ENCODE results near the gene VAPB.

The VAPB gene

GRCh38 chr20:58378704-58379103 is 10.3 kb upstream of the VAPB start:
- DNase-seq (ENCODE audit: low spot score), result no peak

DNA sequence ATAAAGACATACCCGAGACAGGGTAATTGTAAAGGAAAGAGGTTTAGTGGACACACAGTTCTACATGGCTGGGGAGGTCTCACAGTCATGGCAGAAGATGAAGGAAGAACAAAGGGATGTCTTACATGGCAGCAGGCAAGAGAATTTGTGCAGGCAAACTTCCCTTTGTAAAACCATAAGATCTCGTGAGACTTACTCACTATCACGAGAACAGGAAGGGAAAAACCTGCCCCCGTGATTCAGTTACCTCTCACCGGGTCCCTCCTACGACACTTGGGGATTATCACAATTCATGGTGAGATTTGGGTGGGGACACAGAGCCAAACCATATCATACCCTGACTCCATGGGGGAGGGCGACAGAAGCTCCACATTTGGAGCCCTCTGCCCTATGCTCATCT is 7.4 kb upstream of the VAPB start:
- DNase-seq (ENCODE audit: low spot score), result no peak

- DNase-seq (ENCODE audit: low spot score), result no peak
These were observed 6.9 kb upstream of the VAPB start for GRCh38 chr20:58382096-58382495.

GRCh38 chr20:58384821-58385220 is 4.2 kb upstream of the VAPB start:
- DNase-seq (ENCODE audit: low spot score), result no peak

DNA sequence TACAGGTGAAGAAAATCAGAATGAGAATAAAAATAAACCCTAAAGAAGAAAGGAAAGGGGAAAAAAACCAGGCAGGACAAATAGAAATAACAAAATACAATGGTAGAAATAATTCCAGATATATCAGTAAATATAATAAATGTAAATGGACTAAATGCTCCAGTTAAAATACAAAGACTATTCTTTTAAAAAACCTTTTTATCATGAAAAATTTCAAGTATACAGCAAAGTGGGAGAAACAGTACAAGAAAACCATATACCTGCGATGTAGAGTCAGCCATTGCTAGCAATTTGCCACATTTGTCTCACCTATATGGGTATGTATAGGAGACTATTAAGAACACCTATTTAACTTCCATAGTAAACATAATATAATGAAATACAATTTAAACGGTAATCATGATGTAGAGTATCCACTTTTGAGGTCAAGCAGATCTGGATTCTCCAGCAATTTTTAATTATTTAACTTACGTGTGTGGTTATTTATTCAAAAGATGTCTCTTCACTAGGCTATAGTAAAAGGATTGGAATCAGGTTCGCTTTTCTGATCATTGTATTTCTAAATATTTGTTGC is 914 bp upstream of the VAPB start:
- no peak for DNase-seq (ENCODE audit: low spot score)

DNA sequence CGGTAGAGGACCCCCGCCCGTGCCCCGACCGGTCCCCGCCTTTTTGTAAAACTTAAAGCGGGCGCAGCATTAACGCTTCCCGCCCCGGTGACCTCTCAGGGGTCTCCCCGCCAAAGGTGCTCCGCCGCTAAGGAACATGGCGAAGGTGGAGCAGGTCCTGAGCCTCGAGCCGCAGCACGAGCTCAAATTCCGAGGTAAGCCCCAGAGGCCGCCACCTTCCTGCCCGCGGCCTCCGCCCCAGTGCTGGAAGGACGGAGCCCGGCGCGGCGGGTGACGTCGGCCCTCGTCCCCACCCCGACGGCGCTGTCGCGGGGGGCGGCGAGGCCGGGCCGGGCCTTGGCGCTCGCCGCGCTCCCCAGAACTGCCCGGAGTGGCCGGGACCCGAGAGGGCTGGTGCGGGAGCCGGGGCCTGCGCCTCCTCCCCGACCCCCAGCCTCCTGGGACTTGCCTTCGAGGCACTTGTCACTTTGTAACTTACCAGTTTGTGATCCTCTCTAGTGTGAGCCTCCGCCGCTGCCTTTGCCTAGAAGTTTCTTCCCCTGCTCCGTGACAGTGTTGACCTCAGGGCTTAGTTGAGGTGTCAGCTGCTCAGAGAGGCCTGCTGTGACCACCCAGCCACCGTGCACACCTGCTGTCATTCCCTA is 417 bp downstream of the VAPB start:
- peak; percentile 29 for DNase-seq (ENCODE audit: low spot score)

DNA sequence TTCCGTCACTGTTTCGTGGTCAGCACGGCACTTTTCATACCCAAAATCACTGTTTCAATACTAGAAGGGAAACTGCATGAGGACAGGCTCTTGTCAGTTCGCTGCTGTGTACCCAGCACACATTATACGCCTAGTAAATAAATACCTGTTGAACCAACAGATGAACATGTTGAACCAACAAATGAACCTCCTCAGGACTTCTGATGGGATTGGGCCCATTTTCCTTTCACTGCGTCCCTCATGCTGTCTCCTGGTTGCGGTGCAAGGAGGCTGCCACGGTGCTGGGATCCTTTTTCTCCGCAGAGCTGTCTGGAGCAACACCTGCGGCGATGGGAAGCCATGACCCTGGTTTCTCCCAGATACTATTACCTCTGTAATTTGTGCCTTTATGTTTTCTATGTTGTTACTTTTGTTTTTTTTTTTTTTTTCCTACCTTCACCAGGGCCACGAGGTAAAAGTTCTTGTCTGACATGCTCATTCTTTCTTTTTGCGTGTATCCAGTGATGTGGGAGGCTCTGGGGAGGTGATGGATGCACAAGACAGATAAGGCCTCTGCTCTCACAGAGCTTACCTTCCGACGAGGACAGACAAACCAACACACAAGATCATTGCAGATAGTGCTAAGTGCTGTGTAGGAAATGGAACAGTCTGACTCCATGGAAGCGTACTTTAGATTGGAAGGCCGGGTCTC is 1.1 kb downstream of the VAPB start:
- DNase-seq (ENCODE audit: low spot score), result no peak

GRCh38 chr20:58390659-58391035 is 1.6 kb downstream of the VAPB start:
- no peak for DNase-seq (ENCODE audit: low spot score)

GRCh38 chr20:58392286-58392685 is 3.3 kb downstream of the VAPB start:
- no peak for DNase-seq (ENCODE audit: low spot score)

- DNase-seq (ENCODE audit: low spot score), result no peak
These were observed 4.3 kb downstream of the VAPB start for GRCh38 chr20:58393299-58393698.

DNA sequence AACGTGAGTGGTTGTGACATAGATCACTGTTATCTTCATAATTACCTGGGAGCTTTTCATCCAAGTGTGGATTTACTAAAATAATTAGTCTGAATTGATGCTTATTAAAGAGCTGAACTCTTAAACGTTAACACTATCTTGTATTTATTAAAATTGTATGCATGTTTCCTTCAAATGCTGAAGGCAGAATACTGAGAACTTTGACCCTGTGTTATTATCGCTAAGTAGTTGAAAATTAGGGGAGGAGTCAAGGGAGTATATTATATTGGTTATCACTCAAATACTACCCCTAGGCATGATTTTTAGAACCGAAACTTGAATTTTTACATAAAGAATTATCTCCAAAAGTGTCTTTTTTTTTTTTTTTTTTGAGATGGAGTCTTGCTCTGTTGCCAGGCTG is 5.8 kb downstream of the VAPB start:
- DNase-seq (ENCODE audit: low spot score), result no peak

DNA sequence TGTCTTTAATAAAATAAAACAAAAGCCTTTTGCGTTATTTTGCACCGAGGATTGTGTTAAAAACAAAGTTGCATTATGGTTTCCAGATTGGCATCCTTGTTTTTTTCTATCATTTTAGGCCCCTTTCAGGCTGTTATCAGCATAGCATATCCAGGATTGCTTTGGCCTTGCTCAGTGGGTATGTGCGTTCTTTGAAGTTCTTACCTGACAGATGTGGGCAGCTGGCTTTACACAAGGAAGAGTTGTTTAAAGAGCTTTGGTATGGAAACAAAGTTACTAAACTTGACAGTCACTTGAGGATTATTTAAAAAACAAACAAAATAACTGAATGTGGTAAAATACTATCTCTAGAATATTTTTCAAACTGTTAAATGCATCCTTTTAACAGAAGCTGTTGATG is 6.6 kb downstream of the VAPB start:
- no peak for DNase-seq (ENCODE audit: low spot score)

DNA sequence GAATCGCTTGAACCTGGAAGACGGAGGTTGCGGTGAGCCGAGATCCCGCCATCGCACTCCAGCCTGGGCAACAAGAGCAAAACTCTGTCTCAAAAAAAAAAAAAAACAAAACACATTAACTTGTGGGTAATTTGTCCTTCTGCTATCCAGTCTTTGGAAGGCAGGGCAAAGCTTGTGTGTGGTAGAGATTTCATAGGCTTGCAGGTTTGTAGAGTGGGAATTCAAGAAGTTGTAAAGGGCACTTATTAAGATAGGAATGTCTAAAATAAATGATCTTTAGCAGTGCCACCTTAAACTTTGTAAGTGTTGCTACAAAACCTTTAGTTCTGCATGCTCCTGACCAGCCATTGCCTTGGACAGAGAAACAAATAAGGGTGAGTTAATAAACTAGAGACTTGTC is 8.4 kb downstream of the VAPB start:
- DNase-seq (ENCODE audit: low spot score), result no peak

DNA sequence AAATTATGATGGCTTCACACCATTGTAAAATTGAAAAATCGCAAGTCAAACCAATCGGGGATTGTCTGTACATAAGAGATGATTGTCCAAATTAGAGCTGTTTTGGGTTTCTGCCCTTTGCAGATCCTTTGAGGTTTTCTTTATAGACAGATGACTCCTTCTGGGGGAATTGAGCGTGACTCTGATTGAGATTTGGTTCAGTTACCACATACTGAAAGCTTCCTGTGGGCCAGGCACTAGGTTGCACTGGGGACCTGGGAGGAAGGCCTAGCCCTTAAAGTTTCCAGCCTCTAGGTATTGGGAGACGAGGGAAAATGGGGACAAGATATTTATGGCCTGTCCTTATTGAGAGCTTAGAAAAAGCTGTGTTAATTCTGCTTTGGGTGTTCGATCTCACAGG is 9.2 kb downstream of the VAPB start:
- no peak for DNase-seq (ENCODE audit: low spot score)

DNA sequence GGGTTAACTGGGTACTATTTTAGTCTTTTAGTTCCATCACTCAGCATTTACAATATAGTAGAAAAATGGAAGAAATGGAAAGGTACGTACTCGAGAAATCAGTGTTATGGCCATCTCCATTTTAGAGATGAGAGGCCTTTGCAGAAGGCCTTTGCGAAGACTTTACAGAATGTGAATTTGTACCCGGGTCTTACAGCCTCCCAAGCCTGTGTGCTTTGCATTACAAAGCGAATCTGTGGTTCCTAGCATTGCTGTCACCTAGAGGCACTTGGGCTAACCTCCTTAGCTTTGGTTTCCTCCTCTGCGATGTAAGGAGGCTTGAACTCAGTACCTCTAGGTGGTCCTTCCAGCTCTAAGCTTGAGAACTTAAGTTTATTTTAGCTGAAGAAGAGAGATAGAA is 10.9 kb downstream of the VAPB start:
- DNase-seq (ENCODE audit: low spot score), result no peak

- no peak for DNase-seq (ENCODE audit: low spot score)
These were observed 12.1 kb downstream of the VAPB start for GRCh38 chr20:58401162-58401561.

DNA sequence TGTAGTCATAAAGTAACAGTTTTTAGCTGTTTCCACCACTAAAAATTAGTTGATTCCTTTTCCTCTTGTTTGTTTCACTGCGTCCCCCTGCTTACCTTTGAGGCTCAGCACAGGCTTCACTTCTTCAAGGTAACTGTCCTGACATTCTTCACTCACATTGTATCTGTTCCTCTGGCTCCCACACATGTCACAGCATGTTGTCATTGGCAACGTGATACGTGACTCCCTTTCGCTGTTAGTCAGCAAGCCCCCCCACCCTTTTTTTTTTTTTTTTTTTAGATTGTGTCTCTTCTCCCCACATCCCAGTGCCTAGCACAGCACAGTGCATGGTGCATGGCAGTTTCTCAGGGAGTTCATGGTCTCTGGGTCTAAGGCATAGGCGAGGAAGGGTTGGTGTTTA is 13.3 kb downstream of the VAPB start:
- DNase-seq (ENCODE audit: low spot score), result no peak

GRCh38 chr20:58402827-58403226 is 13.8 kb downstream of the VAPB start:
- DNase-seq (ENCODE audit: low spot score), result no peak

DNA sequence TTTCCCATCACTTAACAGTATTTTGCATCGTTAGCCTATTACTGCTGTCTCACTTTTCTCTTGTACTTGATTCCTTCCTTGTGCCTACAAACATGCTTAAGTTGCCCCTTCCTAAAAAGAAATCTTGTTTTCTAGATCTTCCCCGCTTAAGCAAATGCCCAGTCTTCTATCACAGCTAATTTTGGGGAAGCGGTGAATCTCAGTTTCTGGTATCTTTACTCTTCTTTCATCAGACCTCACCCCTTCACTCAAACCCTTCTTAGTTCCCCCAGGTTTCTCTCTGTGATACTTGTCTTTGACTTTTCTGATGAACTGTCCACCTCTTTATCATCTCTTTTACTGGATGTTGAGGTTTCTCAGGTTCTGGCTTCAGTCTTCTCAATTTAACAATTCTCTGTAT is 14.2 kb downstream of the VAPB start:
- DNase-seq (ENCODE audit: low spot score), result no peak

DNA sequence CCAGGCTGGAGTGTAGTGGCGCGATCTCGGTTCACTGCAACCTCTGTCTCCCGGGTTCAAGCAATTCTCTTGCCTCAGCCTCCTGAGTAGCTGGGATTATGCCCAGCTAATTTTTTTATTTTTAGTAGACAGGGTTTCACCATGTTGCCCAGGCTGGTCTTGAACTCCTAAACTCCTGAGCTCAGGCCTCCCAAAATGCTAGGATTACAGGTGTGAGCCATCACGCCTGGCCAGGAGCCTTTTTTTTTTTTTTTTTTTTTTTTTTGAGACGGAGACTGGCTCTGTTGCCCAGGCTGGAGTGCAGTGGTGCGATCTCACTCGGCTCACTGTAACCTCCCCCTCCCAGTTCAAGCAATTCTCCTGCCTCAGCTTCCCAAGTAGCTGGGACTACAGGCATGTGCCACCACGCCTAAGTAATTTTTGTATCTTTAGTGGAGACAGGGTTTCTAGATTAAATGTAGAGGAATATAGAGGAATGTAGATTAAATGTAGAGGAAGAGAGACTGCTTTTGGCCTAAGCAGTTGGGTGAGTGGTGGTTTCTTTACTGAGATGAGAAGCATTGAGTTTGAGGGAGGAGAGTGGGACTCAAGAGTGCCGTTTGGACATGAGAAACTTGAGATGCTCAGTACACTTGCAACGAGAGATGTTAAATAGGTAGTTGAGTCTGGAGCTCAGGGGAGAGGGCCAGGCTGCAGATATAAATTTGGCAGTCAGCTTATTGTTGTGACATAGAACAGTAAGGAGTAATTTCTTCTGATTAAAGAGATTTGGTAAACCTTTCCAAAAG is 16.7 kb downstream of the VAPB start:
- no peak for DNase-seq (ENCODE audit: low spot score)

GRCh38 chr20:58406422-58407001 is 17.5 kb downstream of the VAPB start:
- DNase-seq (ENCODE audit: low spot score), result no peak

DNA sequence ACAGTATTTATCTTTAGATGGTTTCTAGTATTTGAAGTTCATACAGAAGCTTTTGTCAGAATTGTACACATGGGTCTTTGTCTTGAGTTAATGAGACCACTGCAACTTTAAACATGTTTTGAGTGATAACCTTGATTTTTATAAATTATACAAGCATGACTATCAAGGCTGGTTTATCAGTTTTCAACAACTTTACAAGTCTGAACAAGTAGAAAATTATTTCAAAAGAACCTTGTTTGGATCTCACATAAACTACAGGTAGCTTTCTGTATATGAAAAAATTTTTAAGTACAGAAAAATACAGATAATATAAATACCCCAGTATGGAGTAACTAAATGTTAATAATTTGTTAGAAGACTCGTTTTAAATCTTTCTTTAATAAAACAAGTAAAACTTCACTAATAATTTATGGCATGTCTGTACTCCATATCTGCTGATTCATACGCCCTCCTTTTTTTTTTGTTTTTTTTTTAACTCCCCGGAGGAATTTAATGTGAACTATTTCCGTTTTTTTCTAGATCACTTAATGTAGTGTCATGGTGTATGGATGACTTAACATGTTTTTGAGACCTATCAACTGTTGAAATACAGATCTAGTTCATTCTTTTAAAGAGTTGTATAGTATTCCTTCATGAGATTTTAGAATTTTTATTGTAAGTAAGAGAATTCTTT is 18.3 kb downstream of the VAPB start:
- no peak for DNase-seq (ENCODE audit: low spot score)

Measured in germinal center (tissue), 1 donor.